H1 (cell line): ENCODE data around the gene SMIM23. TPM values are rescaled to one million over a fixed set of nuclear protein-coding genes. Genes with fewer than 3 reads are reported as not detected.

Experiments used
- CTCF ChIA-PET: fragments of 300-600 bp; sonication (Branson Sonifier 250); formaldehyde crosslinking; loops from one replicate; lab custom pipeline; 2021; ENCODE audit not compliant: partially characterized antibody; lab: Charles Lee
- POLR2A ChIA-PET: fragments of 300-600 bp; sonication (Branson Sonifier 250); formaldehyde crosslinking; loops from one replicate; lab custom pipeline; 2021; ENCODE audit warnings: inconsistent platforms; ENCODE audit not compliant: partially characterized antibody; lab: Charles Lee
- DNase-seq, 2 experiments: peaks; one replicate each; pipeline versions ENCODE4 v3.0.0 to v3.0.0-alpha.2; 2010 to 2022; ENCODE audit warnings: low spot score in 2 of 2, low read depth in 1 of 2, mixed read lengths in 1 of 2
- FAIRE-seq: peaks from 2 replicates; lab custom pipeline; 2011; peaks lifted over from hg19 to GRCh38; lab: Jason Lieb, UNC
- H2AFZ ChIP-seq: 2 replicates; pipeline ENCODE4 v1.8.1; 2012; ENCODE audit warnings: low read length, inconsistent platforms
- H2AK5ac ChIP-seq: 2 replicates; pipeline ENCODE4 v1.6.1; 2013; ENCODE audit warnings: low read depth, low read length
- H2BK120ac ChIP-seq: replicated peaks from 2 replicates; pipeline ENCODE3; 2013; ENCODE audit warnings: low read depth, low read length, inconsistent platforms
- H2BK12ac ChIP-seq: 2 replicates; pipeline ENCODE4 v1.6.1; 2013; ENCODE audit warnings: low read depth, low read length
- H2BK15ac ChIP-seq: 2 replicates; pipeline ENCODE4 v1.6.1; 2013; ENCODE audit warnings: low read length
- H2BK20ac ChIP-seq: 2 replicates; pipeline ENCODE4 v1.6.1; 2013; ENCODE audit warnings: low read length
- H2BK5ac ChIP-seq: 2 replicates; pipeline ENCODE4 v1.6.1; 2013; ENCODE audit warnings: low read depth, low read length
- H3K14ac ChIP-seq: 2 replicates; pipeline ENCODE4 v1.6.1; 2013; ENCODE audit warnings: inconsistent platforms; ENCODE audit not compliant: insufficient read length
- H3K18ac ChIP-seq: 2 replicates; pipeline ENCODE4 v1.6.1; 2013; ENCODE audit warnings: low read length; ENCODE audit errors: extremely low read depth
- H3K23ac ChIP-seq: 2 replicates; pipeline ENCODE4 v1.6.1; 2013; ENCODE audit warnings: inconsistent platforms; ENCODE audit not compliant: insufficient read length
- H3K23me2 ChIP-seq: 2 replicates; pipeline ENCODE4 v1.6.1; 2013; ENCODE audit warnings: low read depth, low read length
- H3K27ac ChIP-seq: 2 replicates; pipeline ENCODE4 v1.6.1; 2011; ENCODE audit warnings: low read depth, low read length, inconsistent platforms
- H3K27me3 ChIP-seq, 4 experiments: replicated peaks in 1 of 4; 1 replicate in 1 of 4; 2 replicates in 3 of 4; pipeline versions ENCODE4 v1.6.1 to v1.8.1; 2011 to 2013; ENCODE audit warnings: low read length in 3 of 4, mild to moderate bottlenecking in 3 of 4, inconsistent platforms in 2 of 4, mixed read lengths in 2 of 4, moderate library complexity in 1 of 4; ENCODE audit not compliant: control insufficient read depth in 3 of 4, insufficient read depth in 3 of 4; ENCODE audit errors: extremely low read depth in 1 of 4
- H3K36me3 ChIP-seq, 4 experiments: 2 replicates each; pipeline versions ENCODE4 v1.6.1 to v1.8.1; 2011 to 2013; ENCODE audit warnings: mild to moderate bottlenecking in 4 of 4, low read length in 3 of 4, moderate library complexity in 2 of 4, control low read depth in 1 of 4, inconsistent platforms in 1 of 4; ENCODE audit not compliant: insufficient read depth in 4 of 4, control insufficient read depth in 2 of 4
- H3K4ac ChIP-seq: replicated peaks from 2 replicates; pipeline ENCODE3; 2013; ENCODE audit warnings: low read length, low read depth, mixed read lengths, inconsistent platforms; ENCODE audit not compliant: insufficient read length
- H3K4me1 ChIP-seq, 4 experiments: replicated peaks in 1 of 4; 1 replicate in 1 of 4; 2 replicates in 3 of 4; pipeline versions ENCODE4 v1.6.1 to v1.8.1; 2011 to 2013; ENCODE audit warnings: low read length in 3 of 4, inconsistent platforms in 2 of 4, mixed read lengths in 1 of 4; ENCODE audit not compliant: insufficient read depth in 4 of 4, control insufficient read depth in 3 of 4
- H3K4me2 ChIP-seq, 2 experiments: 2 replicates each; pipeline versions ENCODE4 v1.6.1 to v1.8.1; 2011 to 2013; ENCODE audit warnings: low read depth in 2 of 2, low read length in 2 of 2, control low read depth in 1 of 2, inconsistent platforms in 1 of 2, mild to moderate bottlenecking in 1 of 2; ENCODE audit not compliant: insufficient read depth in 1 of 2
- H3K4me3 ChIP-seq, 4 experiments: fragments of 200-600, 300-600 bp in 1 of 4; sonication (generic), shearing (Covaris generic), sonication (Bioruptor Twin) in 1 of 4; 2 replicates each; pipeline versions ENCODE4 v1.5.1 to v1.8.1; 2011 to 2016; ENCODE audit warnings: low read length in 4 of 4, low read depth in 3 of 4, control low read depth in 2 of 4, inconsistent platforms in 2 of 4, mild to moderate bottlenecking in 2 of 4, mixed read lengths in 1 of 4, moderate library complexity in 1 of 4; ENCODE audit not compliant: insufficient read depth in 2 of 4; ENCODE audit errors: extremely low read depth in 1 of 4
- H3K56ac ChIP-seq: replicated peaks from 2 replicates; pipeline ENCODE3; 2013; ENCODE audit warnings: low read depth, mild to moderate bottlenecking, mixed read lengths, low read length, inconsistent platforms; ENCODE audit not compliant: insufficient read length
- H3K79me1 ChIP-seq: 2 replicates; pipeline ENCODE4 v1.6.1; 2013; ENCODE audit warnings: low read depth, low read length, control low read depth
- H3K79me2 ChIP-seq, 2 experiments: 2 replicates each; pipeline versions ENCODE4 v1.6.1 to v1.8.1; 2012 to 2013; ENCODE audit warnings: low read length in 2 of 2, mild to moderate bottlenecking in 2 of 2, inconsistent platforms in 1 of 2; ENCODE audit not compliant: insufficient read depth in 2 of 2, control insufficient read depth in 1 of 2
- H3K9ac ChIP-seq, 4 experiments: replicated peaks in 1 of 4; 1 replicate in 1 of 4; 2 replicates in 3 of 4; pipeline versions ENCODE4 v1.6.1 to v1.8.1; 2011 to 2013; ENCODE audit warnings: low read depth in 3 of 4, low read length in 3 of 4, control low read depth in 2 of 4, mild to moderate bottlenecking in 2 of 4, moderate library complexity in 2 of 4, inconsistent platforms in 1 of 4; ENCODE audit errors: extremely low read depth in 1 of 4
- H3K9me3 ChIP-seq, 2 experiments: 2 replicates each; pipeline versions ENCODE4 v1.6.1 to v1.8.1; 2012 to 2013; ENCODE audit warnings: mild to moderate bottlenecking in 2 of 2, moderate library complexity in 2 of 2, control low read depth in 1 of 2, inconsistent platforms in 1 of 2, low read depth in 1 of 2, low read length in 1 of 2, mixed read lengths in 1 of 2; ENCODE audit not compliant: insufficient read depth in 2 of 2
- H4K20me1 ChIP-seq, 2 experiments: replicated peaks in 1 of 2; 2 replicates each; pipeline versions ENCODE3 to v1.8.1; 2011 to 2013; ENCODE audit warnings: inconsistent platforms in 2 of 2, low read length in 2 of 2, mild to moderate bottlenecking in 1 of 2; ENCODE audit not compliant: insufficient read depth in 2 of 2, control insufficient read depth in 1 of 2
- H4K5ac ChIP-seq: 2 replicates; pipeline ENCODE4 v1.6.1; 2013; ENCODE audit warnings: low read length, low read depth, mixed read lengths, inconsistent platforms; ENCODE audit not compliant: insufficient read length
- H4K8ac ChIP-seq: 2 replicates; pipeline ENCODE4 v1.8.0; 2013; ENCODE audit warnings: mild to moderate bottlenecking, moderate library complexity, low read length, inconsistent platforms; ENCODE audit not compliant: insufficient read depth; ENCODE audit errors: extremely low read depth
- H4K91ac ChIP-seq: replicated peaks from 2 replicates; pipeline ENCODE3; 2013; ENCODE audit warnings: low read length, mixed read lengths, inconsistent platforms; ENCODE audit not compliant: insufficient read length
- CBX5 ChIP-seq: fragments of 300-800, 300-1000 bp; sonication (generic); IDR thresholded peaks from 2 replicates; pipeline ENCODE4 v1.7.1; 2016; ENCODE audit warnings: antibody characterized with exemption, low read length, low read depth
- CBX8 ChIP-seq: fragments of 300-800, 300-1000 bp; sonication (generic); IDR thresholded peaks from 2 replicates; pipeline ENCODE4 v1.7.1; 2016; ENCODE audit warnings: low read depth, low read length, borderline replicate concordance
- CHD2 ChIP-seq: IDR thresholded peaks from 2 replicates; pipeline ENCODE4 v1.6.1; 2012; ENCODE audit warnings: low read length, improper control_type of control experiment
- CREB1 ChIP-seq: IDR thresholded peaks from 2 replicates; pipeline ENCODE4 v1.6.1; 2012; ENCODE audit warnings: inconsistent platforms
- EGR1 ChIP-seq: IDR thresholded peaks from 2 replicates; pipeline ENCODE4 v1.6.1; 2011; ENCODE audit warnings: low read depth, low read length, borderline replicate concordance
- HDAC2 ChIP-seq, 2 experiments: fragments of 300-600 bp in 1 of 2; sonication (generic) in 1 of 2; IDR thresholded peaks; 2 replicates each; pipeline ENCODE4 v1.6.1; 2011 to 2012; ENCODE audit warnings: low read depth in 2 of 2, low read length in 2 of 2, mild to moderate bottlenecking in 2 of 2, moderate library complexity in 2 of 2, borderline replicate concordance in 1 of 2, inconsistent platforms in 1 of 2
- HDAC6 ChIP-seq: IDR thresholded peaks from one replicate; pipeline ENCODE4 v1.7.1; 2012; ENCODE audit warnings: low read depth, mild to moderate bottlenecking, inconsistent platforms, low read length, moderate library complexity
- RBBP5 ChIP-seq: IDR thresholded peaks from 2 replicates; pipeline ENCODE4 v1.7.1; 2012; ENCODE audit warnings: low read depth, mild to moderate bottlenecking, inconsistent platforms, low read length, moderate library complexity, borderline replicate concordance
- RFX5 ChIP-seq: IDR thresholded peaks from 2 replicates; pipeline ENCODE4 v1.6.1; 2011; ENCODE audit warnings: low read depth, low read length, improper control_type of control experiment, borderline replicate concordance
- SIX5 ChIP-seq: IDR thresholded peaks from 2 replicates; pipeline ENCODE4 v1.6.1; 2011; ENCODE audit warnings: mild to moderate bottlenecking, low read depth, low read length
- SP4 ChIP-seq: IDR thresholded peaks from 2 replicates; pipeline ENCODE4 v1.6.1; 2012; ENCODE audit warnings: low read length, inconsistent platforms
- SUZ12 ChIP-seq: fragments of 200-600 bp; sonication (generic); IDR thresholded peaks from 2 replicates; pipeline ENCODE4 v1.6.1; 2012; ENCODE audit warnings: mild to moderate bottlenecking, inconsistent platforms, low read length, moderate library complexity, mixed read lengths
- TBP ChIP-seq: IDR thresholded peaks from 2 replicates; pipeline ENCODE4 v1.6.1; 2011; ENCODE audit warnings: low read depth, low read length, improper control_type of control experiment
- WGBS, 2 experiments: shearing (Covaris generic) in 1 of 2; methylation state at CpG; one replicate each; pipeline versions ENCODE4 v1.1.6 to v1.1.7; 2013 to 2015; ENCODE audit warnings: low lambda C conversion rate in 2 of 2, mixed read lengths in 2 of 2, inconsistent platforms in 1 of 2, low coverage in 1 of 2, missing lambda C conversion rate in 1 of 2; ENCODE audit not compliant: insufficient replicate concordance in 2 of 2, insufficient coverage in 1 of 2, insufficient read length in 1 of 2; ENCODE audit errors: extremely low coverage in 1 of 2, missing lambda C conversion rate in 1 of 2; 5-methylcytosine and 5-hydroxymethylcytosine counted together
- polyA plus RNA-seq, 7 experiments: library from polyadenylated mRNA; depleted of rRNA in 3 of 7; stranded (reverse) in 5 of 7; unstranded in 2 of 7; fragments of >200 nt in 5 of 7; fragments of 200-250 nt in 2 of 7; gene quantifications; 1 replicate in 5 of 7; 2 replicates in 1 of 7; 4 replicates in 1 of 7; pipeline versions ENCODE4 v1.2.1 to v1.2.3, GENCODE V29; 2011 to 2013; ENCODE audit warnings: missing spikeins in 2 of 7, mixed read lengths in 2 of 7
- total RNA-seq: library from RNA; stranded (reverse); fragmentation: NEBNext Ultra II Directional; extraction: Animal tissue kit (Norgen Biotek cat#: 25700); gene quantifications from 2 replicates; pipeline ENCODE4 v1.2.1, GENCODE V29; 2021
- TF ChIP-seq, protein P1 (sequence below): IDR thresholded peaks from 2 replicates; pipeline ENCODE4 v1.6.1; 2012; ENCODE audit warnings: inconsistent platforms

SMIM23 gene
- total and polyA plus RNA-seq, 2 of the 8 experiments (the other 6 are each of a cell fraction or from before 2014, with no cell fraction given), result not detected

DNA sequence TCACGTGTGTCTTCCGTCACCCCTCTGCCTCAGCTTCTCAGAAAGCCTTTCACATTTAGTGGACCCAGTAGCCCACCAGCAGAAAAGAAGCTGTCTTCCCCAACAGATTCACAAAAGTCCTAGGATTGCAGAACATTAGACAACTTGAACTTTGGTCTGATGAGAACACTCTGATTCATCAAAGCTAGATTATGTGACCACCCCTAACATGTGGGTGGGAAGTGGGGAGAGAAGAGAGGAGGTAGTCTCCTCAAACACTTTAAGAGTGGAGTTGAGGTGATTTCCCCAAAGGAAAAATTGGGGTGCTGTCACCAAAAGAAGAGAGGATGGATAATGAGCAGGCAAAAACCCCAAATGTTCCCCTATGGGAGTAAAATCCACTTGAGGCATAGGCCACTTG is 41.4 kb upstream of the SMIM23 start:
- no peak overlapping the region for H3K23ac ChIP-seq
- ChIA-PET POLR2A (interaction anchor here (0.6 kb wide), 1 partner anchor 16 kb away, joined by 4 read pairs; no protein-coding TSS in a partner anchor), CTCF (interaction anchor here (1.2 to 1.9 kb wide), 3 partner anchors 11 to 260 kb away, joined by 3 to 4 read pairs (median 3); no protein-coding TSS in a partner anchor)
- no peak for FAIRE-seq
- peaks cover 0 to 5% (median 4%) of the 10 kb centered on the region in 4 experiments; a peak in 5 of 7 replicates for H3K4me1 ChIP-seq
- no peak overlapping the region for H3K4ac ChIP-seq
- no peak overlapping the region for H3K4me3 ChIP-seq
- no peak overlapping the region for H3K4me2 ChIP-seq
- no peak overlapping the region for H3K14ac ChIP-seq
- no peaks in the 10 kb centered on the region; a peak in 1 of 7 replicates for H3K27me3 ChIP-seq
- H3K36me3 ChIP-seq, result no peaks in the 10 kb centered on the region
- H3K27ac ChIP-seq, result no peak overlapping the region
- WGBS, 2 experiments, result 71% methylated on average over 2 of the region's 2 CpGs; no CpG with 5 or more reads in 1 of the 2 experiments
- no peak overlapping the region for H2AFZ ChIP-seq
- DNase-seq, result no peak
- no peak overlapping the region for H2AK5ac ChIP-seq
- H3K23me2 ChIP-seq, result no peaks in the 10 kb centered on the region; the same call in 1 of the 2 replicates
- H2BK12ac ChIP-seq, result no peak overlapping the region
- no peak overlapping the region for H3K56ac ChIP-seq
- H2BK20ac ChIP-seq, result no peak overlapping the region
- H2BK5ac ChIP-seq, result no peak overlapping the region
- H3K79me2 ChIP-seq, result no peaks in the 10 kb centered on the region
- no peaks in the 10 kb centered on the region for H3K79me1 ChIP-seq
- H3K9ac ChIP-seq, result no peak overlapping the region
- H4K20me1 ChIP-seq, result no peaks in the 10 kb centered on the region
- no peak overlapping the region for H2BK15ac ChIP-seq
- H3K9me3 ChIP-seq, result no peaks in the 10 kb centered on the region
- H2BK120ac ChIP-seq, result no peak overlapping the region
- no peak overlapping the region for H4K8ac ChIP-seq
- H4K5ac ChIP-seq, result no peak overlapping the region
- H4K91ac ChIP-seq, result no peak overlapping the region
- H3K18ac ChIP-seq, result no peak overlapping the region
- TF ChIP-seq CHD2 (no peak), CBX8 (no peak), RBBP5 (no peak), SIX5 (no peak), SP4 (no peak), CBX5 (no peak), HDAC6 (no peak), SUZ12 (no peak), TBP (no peak), HDAC2 (IDR thresholded peaks at IDR 0.05; ENCODE audit: borderline replicate concordance in 1 of 2, low read depth in 2 of 2, low read length in 2 of 2) (no peak), CREB1 (no peak), EGR1 (no peak), RFX5 (no peak)
- TF ChIP-seq, protein P1, sequence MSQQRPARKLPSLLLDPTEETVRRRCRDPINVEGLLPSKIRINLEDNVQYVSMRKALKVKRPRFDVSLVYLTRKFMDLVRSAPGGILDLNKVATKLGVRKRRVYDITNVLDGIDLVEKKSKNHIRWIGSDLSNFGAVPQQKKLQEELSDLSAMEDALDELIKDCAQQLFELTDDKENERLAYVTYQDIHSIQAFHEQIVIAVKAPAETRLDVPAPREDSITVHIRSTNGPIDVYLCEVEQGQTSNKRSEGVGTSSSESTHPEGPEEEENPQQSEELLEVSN, result no peak
